ENCODE measurements around the gene ANO4.

- TF ChIP-seq CTCF (conservative IDR thresholded peaks at IDR 0.05; ENCODE audit: low read length) = no peak
- TF ChIP-seq EZH2phosphoT487 (IDR thresholded peaks at IDR 0.05; ENCODE audit: borderline replicate concordance) = no peak
These were observed 273.8 kb downstream of the ANO4 start for GRCh38 chr12:101068402-101068801.
